Central memory CD4-positive, alpha-beta T cell (primary cell): ENCODE measurements around the gene HUWE1.
"Not testable (repeated sequence)": the region's sequence is repeated elsewhere in the genome, so short reads cannot be mapped to it uniquely, and the experiment has no call there.

ENCODE experiments used
- DNase-seq: peaks from one replicate; pipeline ENCODE4 v3.0.0; 2022

The HUWE1 gene

DNA sequence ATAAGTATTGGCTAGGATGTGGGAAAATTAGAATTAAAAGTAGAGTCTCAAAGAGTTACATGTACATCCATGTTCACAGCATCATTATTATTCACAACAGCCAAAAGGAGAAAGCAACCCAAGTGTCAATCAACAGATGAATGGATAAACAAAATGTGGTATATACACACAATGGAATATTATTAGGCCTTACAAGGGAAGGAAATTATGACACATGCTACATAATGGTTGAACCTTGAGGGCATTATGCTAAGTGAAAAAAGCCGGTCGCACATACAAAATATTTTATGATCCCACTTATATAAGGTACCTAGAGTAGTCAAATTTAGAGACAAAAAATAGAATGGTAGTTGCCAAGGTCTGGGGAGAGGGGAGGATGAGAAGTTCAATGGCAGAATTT lies 80.1 kb downstream of the HUWE1 start:
- no peak for DNase-seq

DNA sequence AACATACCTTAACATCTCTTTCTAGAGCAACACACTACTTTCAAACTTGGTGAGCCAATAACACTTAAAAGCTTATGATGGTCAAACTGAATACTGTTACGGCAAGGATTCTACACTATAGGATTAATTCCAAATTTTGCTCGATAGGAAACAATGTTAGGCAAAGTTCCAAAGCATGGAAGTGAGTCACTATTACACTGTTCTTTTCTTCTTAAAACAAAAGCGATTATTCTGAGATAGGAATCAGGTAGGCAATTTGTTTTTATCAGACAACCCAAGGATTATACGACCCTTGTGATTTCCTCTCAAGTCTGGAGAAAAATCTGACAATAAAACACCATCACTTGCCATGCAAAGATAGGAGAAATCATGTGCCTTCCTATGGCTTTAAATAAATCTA lies 81.5 kb downstream of the HUWE1 start:
- no peak for DNase-seq

DNA sequence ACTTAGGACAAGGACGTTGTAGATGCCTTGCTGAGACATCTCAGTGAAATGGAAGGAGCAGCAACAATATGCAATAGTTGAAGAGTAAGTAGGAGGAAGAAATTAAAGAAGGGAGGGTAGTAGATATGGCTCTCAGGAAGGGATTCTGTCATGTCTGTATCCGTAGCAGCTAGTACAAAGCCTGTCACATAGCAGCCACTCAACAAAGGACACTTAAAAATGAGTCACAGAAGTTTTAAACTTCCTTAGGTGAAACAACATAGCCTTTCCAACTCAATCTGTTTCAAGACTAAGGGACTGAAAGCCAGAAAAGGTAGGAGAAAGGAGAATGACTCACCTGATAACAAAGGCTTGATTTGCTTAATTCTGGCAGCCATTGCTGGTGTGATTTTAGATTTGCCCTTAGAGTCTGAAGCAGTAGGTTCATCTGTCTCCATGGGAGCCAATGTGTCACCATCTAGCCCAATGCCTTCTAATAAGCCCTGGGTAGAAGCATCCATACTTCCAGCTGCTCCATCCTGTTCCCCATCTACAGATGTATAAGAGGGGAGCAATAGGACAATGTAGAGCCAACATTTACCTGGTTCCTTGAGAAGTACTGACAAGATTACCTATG lies 86.6 kb downstream of the HUWE1 start:
- DNase-seq, result no peak

DNA sequence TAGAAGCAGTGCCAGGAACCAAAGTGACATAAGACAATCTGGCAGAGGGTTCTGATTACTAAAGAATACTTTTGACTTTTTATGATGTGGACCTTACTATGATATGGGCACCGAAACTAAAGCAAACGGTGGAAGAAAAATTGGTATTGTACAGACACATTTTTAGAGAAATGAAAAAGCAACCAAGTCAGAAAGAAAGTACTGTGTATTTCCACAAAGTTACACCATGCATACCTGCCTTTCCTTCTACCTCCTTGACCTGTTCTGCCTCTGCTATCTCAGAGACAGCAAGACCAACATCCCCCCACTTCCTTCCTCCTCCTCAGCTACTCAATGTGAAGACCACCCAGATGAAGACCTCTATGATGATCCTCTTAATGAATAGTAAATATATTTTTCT lies 88.3 kb downstream of the HUWE1 start:
- DNase-seq, result no peak

DNA sequence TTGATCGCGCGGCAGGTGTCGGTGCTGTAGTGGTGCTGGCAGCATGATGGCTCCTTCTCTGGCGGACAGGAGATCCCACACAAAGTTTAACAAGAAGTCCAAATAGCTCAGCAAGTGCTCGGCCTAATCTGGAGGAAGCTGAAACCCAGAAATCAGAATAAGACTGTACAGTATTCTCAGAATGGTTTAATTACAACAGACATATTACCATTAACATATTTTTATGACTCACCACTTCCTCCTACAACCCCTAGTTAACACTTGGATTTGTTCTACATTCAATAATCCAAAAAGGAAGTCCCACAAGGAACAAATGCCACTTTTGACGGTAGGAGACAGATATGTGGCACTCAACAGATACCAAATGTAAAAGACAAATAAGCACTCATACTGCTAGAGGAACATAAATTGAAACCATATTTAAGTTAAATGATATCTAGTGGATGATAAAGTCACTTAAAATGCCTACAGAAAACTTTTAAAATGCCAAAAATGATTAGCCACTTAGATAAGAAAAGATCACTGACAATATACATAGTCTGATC lies 91.2 kb downstream of the HUWE1 start:
- DNase-seq, result no peak

DNA sequence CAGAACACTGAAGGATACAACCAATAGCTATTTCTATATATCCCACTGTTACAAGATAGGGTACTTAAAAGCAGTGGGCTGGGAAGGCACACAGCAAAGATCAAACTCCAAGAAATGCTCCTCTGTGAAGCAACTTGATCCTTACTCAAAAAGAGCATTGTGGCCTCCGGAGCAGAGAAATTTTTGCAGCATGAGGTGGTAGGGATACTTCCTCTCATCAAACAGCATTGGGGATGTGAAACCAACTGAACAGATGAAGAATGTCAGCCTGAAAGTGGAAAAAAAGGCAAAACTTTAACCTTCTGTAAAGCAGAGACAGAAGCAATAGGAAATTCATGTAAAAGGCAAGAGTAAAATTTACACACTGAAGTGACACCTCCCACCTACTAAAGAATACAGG lies 92.2 kb downstream of the HUWE1 start:
- no peak for DNase-seq

DNA sequence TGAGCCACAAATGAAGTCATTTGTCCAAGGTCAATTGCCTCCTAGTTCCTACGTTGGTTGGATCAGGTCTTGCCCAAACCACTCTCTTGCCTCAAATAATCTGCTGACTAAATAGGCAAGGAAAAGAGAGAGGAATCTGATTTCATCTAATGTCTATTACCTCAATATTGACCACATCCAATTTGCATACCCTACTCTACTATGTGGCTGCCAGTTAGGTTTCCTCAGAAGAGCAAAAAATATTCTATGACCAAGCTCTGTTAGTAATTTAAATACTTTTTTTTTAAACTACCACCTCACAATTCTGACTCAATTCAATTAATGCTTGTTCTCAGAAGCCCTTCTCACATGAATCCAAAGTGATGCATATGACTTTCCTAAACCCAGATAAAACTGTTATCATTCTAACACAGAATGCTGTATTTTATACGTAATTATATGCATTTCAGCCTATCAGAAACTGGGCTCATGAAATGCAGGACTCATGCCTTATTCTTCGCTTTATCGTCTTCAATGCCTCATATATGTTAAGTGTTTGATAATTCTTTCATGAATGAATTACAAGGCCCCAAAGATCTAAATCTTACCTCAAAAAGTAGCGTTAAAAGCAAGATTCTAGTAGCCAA lies 98.6 kb downstream of the HUWE1 start:
- DNase-seq, result no peak

DNA sequence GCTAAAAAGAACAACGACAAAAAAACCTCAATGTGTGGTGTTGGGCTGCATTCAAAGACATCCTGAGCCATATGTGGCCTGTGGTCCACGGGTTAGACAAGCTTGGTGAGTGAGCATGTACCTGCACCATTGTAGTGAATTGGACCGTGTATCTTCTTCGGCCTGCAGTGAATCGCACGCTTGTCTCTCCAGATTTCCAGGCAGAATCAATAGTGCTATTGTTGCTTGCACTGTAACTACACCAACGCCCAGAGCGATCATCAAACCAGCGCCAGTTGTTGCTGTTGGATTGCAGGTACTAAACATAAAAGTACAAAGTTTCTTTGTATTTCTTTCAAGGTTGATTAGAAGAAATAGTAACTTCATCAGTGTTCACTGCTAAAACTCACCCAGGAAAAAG lies 101.6 kb downstream of the HUWE1 start:
- DNase-seq, result no peak

DNA sequence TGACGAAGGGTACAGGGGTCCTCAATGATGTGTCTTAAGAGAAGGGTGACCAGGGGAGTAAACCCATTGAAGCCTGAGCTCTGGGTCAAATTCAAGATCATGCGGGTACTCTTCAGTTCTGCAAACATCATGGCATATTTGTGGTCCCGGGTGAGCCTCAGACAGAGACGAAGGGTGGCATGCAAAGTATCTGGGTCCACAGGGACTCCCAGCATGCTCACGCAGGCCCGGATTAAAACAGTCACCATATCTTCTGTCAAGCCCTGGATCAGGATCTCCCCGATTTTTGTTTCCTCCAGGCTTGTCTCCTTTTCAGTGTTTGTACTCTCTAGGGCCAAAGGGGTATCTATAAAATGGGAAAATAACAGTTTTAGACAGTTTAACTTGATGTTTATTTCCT lies 102.9 kb downstream of the HUWE1 start:
- DNase-seq, result no peak

DNA sequence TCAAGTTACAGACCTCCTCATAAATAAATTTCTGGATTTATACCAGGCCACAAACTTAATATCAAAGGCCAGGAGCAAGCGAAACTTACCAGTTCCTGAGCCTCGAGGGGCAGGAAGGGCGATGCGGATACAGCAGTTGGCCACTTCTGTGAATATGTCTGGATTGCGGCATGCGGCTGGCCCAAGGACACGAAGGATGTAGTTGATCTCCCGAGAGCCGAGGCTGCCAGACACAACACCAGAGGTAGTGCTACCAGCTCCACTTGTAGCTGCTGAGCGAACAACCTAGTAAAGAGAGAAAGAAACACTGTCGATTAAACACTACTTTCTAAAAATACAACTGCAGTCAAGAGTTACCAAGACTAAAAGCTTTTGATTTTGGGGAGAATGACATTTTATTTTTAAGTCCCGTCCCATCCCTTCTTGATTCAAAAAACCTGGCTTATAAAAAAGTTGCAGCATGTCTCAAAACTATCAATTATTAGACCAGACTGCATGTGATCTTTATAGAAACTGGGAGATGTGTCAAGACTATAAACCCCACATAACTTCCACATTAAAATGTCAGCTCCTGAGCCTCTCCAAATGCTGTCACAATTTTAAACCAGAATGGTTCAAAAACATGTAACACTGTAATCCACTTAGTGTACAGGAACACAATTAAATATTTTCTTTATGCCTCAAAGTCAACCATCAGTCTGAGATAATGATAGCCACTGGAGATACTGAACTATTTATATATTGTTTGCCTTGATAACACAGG lies 105.6 kb downstream of the HUWE1 start:
- DNase-seq, result no peak

DNA sequence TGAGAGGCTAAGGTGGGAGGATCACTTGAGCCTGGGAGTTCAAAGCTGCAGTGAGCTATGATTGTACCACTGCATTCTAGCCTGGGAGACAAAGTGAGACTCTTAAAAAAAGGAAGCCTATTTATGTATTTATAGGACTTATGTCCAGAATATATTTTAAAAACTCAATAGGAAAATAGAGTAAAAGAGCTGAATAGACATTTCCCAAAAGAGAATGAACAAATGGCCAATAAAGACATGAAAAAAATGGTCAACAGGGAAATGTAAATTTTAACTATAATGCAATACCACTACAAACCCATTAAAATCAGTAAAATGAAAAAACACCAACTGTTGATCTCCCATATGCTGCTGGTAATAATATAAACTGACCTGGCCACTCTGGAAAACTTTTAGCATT lies 115.0 kb downstream of the HUWE1 start:
- no peak for DNase-seq

DNA sequence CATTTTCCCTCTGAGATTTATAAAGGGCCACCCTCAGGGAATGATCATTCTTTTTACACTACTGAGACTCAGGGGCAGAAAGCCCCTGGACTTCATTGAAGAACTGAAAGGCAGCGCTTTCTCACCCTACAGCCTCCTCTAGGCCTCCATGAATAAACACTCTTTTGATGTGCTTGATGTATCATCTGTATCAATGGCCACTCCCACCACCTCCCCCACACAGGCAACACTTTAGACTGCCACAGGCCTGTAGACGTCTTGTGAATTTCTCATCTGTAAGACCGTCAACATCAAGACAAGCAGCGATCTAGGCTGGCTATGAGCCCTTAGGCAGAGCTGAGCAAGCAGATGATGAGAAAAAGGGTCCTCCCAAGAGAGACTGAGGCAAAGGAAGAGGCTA lies 123.2 kb downstream of the HUWE1 start:
- DNase-seq, result no peak

DNA sequence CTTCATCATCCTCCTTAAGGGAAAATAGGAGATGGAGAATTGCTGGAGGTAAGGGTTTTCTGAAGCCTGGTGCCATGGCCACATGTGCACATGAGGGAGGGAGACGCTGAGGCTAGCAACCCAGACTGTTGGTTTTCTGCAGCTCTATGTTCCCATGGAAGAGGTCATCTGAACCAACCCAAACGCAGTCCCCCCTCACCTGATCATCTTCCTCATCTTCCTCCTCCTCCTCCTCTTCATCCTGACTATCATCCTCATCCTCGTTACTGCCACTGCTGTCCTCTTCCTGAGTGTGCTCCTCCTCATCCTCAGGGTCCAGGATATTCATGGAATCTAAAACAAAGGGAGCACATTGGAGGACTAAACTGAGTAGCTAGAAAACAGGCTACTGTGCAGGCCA lies 124.6 kb downstream of the HUWE1 start:
- no peak for DNase-seq

DNA sequence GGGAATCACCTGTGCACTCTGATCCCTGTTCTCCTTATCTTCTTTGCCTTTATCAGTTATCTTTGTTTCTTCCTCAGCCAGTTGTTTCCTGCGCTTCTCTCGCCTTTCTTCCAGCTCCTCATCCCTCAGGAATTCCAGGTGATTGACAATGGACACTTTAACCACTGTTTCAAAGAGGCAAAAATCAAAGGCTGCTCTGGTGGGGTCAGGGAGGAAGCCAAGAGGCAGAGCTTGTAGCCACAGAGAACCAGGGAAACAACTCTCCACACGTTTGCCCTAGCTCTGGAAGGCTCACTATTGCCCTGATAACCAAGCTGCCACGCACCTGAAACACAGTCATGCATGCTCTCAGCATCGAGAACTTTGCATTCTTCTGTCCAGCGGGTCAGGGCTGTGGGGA lies 127.9 kb downstream of the HUWE1 start:
- no peak for DNase-seq

DNA sequence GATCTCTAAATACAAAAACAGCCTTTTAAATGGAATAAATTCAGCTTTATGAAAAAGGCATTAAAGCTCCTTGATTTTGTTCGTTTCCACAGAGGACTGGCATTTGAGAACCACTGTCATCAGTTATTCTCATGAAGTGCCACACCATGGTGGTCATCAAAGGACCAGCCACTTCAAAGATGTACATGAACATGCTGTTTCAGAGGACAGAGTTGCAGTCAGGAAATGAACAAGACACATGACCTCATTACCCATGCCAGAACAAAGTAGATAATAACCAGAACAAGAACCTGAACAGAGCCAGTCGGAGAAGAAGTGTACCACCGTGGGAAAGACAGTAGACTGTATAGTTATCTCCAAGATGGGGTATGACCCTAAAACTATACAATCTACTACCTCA lies 129.7 kb downstream of the HUWE1 start:
- DNase-seq, result no peak

DNA sequence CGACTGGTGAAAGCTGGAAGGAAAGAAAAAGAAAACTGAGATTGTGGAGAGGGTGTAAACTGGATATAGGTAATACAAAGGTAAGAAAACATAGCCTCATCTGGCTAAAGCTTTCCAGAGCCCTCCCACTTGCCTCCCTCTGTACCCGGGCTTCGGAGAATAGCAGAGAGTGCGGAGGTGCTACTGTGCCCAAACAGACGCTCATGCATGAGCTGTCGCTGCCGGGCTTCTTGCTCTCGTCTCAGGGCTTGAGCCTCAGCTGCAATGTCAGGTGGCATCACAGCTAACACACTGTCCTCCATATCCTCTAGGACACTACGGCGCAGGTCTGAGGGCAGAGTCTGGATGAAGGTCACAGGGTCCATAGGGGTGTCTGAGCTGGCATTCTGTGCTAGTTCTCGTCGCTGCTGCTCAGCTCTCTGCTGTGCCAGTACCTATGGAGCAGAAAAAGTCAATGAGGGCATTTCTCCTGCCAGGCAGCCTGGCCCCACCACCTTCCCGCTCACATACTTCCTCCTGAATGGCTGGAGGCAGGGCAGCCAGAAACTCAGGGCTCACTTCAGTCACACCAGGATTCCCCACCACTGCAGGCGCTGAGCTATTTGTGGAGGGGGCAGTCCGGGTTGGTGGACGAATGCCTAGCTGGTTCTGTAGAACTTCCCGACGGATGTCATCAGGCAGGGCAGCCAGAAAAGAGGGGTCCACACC lies 135.6 kb downstream of the HUWE1 start:
- DNase-seq, result no peak

DNA sequence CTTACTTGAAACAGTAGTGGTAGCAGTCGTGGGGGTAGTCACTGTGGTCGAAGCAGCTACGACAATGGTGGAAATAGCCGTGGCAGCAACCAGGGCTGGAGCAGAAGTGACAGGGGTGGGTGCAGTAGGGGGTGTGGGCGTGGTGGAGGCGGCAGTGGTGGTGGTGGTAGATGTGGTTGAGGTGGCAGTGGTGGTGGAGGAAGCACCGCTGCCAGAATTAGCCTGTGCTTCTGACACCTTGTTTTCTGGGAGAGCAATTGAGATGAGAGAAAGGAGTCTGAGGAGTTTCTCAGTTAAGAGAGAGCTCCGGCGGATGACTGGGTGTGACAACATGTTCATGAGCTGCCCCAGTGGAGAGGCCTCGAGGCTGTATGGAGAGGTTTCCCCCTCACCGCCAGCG lies 138.9 kb downstream of the HUWE1 start:
- no peak for DNase-seq

DNA sequence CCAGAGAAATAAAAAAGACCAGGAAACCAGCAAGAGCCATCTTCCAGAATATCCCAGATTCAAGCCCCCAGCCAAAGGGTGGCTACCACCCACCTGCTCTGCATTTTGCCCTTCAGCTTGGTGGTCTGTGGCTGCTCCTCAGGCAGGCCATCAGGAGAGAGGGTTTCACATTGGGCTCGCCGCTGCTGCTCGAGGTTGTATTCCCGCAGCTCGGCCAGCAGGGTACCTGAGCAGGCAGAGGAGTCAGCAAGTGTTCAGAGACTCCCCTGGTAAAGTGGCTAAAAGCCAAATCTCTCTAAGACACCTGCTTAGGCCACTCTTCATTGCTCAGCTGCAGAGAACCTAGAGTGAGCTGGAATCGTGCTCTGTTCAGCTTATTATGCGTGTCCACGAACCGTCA lies 141.6 kb downstream of the HUWE1 start:
- no peak for DNase-seq

DNA sequence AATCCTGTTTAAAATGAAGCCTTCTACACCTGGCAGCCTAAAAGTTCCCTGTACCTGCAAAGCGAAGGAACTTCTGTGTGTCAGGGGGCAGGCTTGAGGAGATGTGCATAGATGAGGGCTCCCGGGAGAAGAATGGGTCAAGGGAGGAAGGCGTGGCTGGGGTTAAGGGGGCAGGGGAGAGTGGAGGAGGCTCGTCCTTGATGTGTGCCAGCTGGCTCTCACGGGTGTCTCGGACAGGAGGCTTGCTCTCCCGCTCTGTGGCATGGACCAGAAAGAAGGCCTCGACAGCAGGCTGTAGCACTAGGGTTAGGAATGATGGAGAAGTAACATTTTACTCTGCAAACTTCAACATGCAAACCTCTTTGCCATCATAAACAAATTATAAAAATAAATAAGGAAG lies 147.7 kb downstream of the HUWE1 start:
- DNase-seq, result no peak

DNA sequence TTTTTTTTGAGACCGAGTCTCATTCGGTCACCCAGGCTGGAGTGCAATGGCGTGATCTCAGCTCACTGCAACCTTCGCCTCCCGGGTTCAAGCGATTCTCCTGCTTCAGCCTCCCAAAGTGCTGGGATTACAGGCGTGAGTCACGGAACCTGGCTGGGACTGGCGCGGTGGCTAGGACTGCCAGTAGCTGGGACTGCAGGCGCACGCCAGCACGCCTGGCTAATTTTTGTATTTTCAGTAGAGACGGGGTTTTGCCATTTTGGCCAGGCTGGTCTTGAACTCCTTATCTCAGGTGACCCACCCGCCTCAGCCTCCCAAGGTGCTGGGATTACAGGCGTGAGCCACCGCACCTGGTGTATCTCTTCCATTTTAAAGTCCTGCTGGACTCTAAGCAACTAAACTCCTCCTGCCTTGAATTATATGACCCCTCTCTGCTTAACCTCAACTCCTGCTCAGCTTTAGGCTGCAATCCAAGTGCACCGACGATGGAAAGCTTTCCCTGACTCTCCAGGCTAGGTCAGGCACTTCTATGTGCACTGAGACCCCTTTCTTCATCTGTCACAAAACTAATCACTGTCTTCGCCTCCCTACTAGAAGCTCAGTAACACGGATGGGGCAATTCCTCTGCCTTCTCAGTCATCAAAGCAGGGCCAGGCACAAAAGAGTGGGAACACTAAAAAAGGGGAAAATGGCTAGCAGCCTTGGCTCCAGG lies 155.1 kb downstream of the HUWE1 start:
- DNase-seq, result not testable (repeated sequence)

DNA sequence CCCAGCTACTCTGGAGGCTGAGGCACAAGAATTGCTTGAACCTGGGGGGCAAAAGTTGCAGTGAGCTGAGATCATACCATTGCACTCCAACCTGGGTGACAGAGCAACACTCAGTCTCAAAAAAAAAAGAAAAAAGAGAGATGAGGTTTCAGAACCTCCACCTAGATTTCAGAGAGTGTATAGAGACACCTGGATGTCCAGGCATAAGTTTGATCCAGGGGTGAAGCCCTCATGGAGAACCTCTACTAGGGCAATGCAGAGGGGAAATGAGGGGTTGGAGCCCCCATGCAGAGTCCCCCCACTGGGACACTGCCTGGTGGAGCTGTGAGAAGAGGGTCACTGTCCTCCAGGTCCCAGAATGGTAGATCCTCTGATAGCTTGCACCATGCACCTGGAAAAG lies 159.5 kb downstream of the HUWE1 start:
- no peak for DNase-seq

DNA sequence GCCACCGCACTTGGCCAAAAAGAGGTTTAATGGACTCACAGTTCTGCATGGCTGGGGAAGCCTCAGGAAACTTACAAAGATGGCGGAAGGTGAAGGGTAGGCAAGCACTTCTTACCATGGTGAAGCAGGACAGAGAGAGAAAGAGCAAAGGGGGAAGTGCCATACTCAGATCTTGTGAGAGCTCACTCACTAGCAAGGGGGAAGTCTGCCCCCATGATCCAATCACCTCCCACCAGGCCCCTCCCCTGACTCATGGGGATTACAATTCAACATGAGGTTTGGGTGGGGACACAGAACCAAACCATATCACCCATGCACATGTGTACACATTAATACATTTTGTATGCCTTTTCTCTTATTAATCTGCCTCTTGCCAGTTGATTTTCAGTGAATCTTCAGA lies 175.2 kb downstream of the HUWE1 start:
- DNase-seq, result no peak

DNA sequence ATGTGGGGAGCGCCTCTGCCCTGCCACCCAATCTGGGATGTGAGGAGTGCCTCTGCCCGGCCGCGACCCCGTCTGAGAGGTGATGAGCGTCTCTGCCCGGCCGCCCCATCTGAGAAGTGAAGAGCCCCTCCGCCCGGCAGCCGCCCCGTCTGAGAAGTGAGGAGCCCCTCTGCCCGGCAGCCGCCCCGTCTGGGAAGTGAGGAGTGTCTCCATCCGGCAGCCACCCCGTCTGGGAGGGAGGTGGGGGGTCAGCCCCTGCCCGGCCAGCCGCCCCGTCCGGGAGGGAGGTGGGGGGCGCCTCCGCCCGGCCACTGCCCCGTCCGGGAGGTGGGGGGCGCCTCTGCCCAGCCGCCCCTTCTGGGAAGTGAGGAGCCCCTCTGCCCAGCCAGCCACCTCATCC lies 182.5 kb downstream of the HUWE1 start:
- not testable (repeated sequence) for DNase-seq
